Measurements from ENCODE around the gene ZNF263. TPM values are rescaled to one million over a fixed set of nuclear protein-coding genes. Genes with fewer than 3 reads are reported as not detected.

Gene ZNF263
- total and polyA plus RNA-seq, 2 experiments from 2014 or later, result 9.2 to 66.9 TPM

DNA sequence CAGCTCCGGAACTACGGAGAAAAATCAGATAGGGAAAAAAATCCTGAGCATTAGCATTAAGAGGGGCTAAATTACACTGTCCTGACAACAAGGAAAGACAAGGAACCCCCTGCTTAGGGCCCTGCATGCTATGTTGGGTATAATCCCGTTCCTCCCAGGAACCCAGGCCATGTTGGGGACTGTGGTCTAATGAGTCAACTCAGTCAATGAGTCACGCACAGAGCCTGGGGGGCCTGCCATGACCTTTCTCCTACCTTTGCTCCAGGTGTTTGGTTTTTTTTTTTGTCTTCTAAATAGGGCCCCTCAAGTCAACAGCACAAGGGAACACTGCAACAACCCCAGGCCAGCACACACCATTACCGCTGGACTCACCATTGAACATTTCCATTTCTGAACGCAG is 39.4 kb upstream of the ZNF263 start:
- Histone ChIP-seq H3K4me2 (no peak overlapping the region), H3K27me3 (ENCODE audit: insufficient read depth) (no peaks in the 10 kb centered on the region), H4K20me1 (replicated peaks; ENCODE audit: insufficient read depth) (no peaks in the 10 kb centered on the region), H3K4me3 (no peak overlapping the region), H2AFZ (no peak overlapping the region), H3K36me3 (ENCODE audit: insufficient read depth) (no peaks in the 10 kb centered on the region), H3K4me1 (ENCODE audit: insufficient read depth) (no peaks in the 10 kb centered on the region), H3K9me2 (ENCODE audit: insufficient read depth) (no peaks in the 10 kb centered on the region), H3K79me2 (replicated peaks; ENCODE audit: insufficient read depth) (no peaks in the 10 kb centered on the region), H3F3A (replicated peaks; ENCODE audit: low read depth) (no peaks in the 10 kb centered on the region), H3K27ac (ENCODE audit: low read depth) (no peak overlapping the region)
- DNase-seq (ENCODE audit: low spot score) (no peak), ATAC-seq (no peak)
- H3K27me3 Mint-ChIP-seq (ENCODE audit: insufficient read depth, low read depth, poor library complexity), result peaks cover 3% of the 10 kb centered on the region
- H3K9me3 Mint-ChIP-seq, result peaks cover 80% of the 10 kb centered on the region
- H3K4me3 Mint-ChIP-seq, result no peak overlapping the region
- H3K4me1 Mint-ChIP-seq, result no peaks in the 10 kb centered on the region
- TF ChIP-seq CREB1 (CRISPR knock-in tag; IDR thresholded peaks at IDR 0.05; ENCODE audit: low read depth), result no peak
- no peak for TF ChIP-seq ZNF331 (CRISPR knock-in tag; IDR thresholded peaks at IDR 0.05; ENCODE audit: low read depth)
- no peak for TF ChIP-seq ETS1 (IDR thresholded peaks at IDR 0.05)
- TF ChIP-seq NANOG (IDR thresholded peaks at IDR 0.05; ENCODE audit: borderline replicate concordance), result no peak
- TF ChIP-seq STAT1 (IDR thresholded peaks at IDR 0.05; ENCODE audit: unreplicated experiment), result no peak
- no peak for TF ChIP-seq JUNB (IDR thresholded peaks at IDR 0.05; ENCODE audit: unreplicated experiment)
- TF ChIP-seq POLR2AphosphoS5 (IDR thresholded peaks at IDR 0.05; ENCODE audit: low read depth), result no peak
- TF ChIP-seq, protein P1, sequence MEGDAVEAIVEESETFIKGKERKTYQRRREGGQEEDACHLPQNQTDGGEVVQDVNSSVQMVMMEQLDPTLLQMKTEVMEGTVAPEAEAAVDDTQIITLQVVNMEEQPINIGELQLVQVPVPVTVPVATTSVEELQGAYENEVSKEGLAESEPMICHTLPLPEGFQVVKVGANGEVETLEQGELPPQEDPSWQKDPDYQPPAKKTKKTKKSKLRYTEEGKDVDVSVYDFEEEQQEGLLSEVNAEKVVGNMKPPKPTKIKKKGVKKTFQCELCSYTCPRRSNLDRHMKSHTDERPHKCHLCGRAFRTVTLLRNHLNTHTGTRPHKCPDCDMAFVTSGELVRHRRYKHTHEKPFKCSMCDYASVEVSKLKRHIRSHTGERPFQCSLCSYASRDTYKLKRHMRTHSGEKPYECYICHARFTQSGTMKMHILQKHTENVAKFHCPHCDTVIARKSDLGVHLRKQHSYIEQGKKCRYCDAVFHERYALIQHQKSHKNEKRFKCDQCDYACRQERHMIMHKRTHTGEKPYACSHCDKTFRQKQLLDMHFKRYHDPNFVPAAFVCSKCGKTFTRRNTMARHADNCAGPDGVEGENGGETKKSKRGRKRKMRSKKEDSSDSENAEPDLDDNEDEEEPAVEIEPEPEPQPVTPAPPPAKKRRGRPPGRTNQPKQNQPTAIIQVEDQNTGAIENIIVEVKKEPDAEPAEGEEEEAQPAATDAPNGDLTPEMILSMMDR (conservative IDR thresholded peaks at IDR 0.05; ENCODE audit: low read depth in 2 of 2), result no peak
- no peak for TF ChIP-seq REST (IDR thresholded peaks at IDR 0.05; ENCODE audit: unreplicated experiment)
- TF ChIP-seq EZH2phosphoT487 (IDR thresholded peaks at IDR 0.05; ENCODE audit: unreplicated experiment), result no peak
- TF ChIP-seq, protein P2, sequence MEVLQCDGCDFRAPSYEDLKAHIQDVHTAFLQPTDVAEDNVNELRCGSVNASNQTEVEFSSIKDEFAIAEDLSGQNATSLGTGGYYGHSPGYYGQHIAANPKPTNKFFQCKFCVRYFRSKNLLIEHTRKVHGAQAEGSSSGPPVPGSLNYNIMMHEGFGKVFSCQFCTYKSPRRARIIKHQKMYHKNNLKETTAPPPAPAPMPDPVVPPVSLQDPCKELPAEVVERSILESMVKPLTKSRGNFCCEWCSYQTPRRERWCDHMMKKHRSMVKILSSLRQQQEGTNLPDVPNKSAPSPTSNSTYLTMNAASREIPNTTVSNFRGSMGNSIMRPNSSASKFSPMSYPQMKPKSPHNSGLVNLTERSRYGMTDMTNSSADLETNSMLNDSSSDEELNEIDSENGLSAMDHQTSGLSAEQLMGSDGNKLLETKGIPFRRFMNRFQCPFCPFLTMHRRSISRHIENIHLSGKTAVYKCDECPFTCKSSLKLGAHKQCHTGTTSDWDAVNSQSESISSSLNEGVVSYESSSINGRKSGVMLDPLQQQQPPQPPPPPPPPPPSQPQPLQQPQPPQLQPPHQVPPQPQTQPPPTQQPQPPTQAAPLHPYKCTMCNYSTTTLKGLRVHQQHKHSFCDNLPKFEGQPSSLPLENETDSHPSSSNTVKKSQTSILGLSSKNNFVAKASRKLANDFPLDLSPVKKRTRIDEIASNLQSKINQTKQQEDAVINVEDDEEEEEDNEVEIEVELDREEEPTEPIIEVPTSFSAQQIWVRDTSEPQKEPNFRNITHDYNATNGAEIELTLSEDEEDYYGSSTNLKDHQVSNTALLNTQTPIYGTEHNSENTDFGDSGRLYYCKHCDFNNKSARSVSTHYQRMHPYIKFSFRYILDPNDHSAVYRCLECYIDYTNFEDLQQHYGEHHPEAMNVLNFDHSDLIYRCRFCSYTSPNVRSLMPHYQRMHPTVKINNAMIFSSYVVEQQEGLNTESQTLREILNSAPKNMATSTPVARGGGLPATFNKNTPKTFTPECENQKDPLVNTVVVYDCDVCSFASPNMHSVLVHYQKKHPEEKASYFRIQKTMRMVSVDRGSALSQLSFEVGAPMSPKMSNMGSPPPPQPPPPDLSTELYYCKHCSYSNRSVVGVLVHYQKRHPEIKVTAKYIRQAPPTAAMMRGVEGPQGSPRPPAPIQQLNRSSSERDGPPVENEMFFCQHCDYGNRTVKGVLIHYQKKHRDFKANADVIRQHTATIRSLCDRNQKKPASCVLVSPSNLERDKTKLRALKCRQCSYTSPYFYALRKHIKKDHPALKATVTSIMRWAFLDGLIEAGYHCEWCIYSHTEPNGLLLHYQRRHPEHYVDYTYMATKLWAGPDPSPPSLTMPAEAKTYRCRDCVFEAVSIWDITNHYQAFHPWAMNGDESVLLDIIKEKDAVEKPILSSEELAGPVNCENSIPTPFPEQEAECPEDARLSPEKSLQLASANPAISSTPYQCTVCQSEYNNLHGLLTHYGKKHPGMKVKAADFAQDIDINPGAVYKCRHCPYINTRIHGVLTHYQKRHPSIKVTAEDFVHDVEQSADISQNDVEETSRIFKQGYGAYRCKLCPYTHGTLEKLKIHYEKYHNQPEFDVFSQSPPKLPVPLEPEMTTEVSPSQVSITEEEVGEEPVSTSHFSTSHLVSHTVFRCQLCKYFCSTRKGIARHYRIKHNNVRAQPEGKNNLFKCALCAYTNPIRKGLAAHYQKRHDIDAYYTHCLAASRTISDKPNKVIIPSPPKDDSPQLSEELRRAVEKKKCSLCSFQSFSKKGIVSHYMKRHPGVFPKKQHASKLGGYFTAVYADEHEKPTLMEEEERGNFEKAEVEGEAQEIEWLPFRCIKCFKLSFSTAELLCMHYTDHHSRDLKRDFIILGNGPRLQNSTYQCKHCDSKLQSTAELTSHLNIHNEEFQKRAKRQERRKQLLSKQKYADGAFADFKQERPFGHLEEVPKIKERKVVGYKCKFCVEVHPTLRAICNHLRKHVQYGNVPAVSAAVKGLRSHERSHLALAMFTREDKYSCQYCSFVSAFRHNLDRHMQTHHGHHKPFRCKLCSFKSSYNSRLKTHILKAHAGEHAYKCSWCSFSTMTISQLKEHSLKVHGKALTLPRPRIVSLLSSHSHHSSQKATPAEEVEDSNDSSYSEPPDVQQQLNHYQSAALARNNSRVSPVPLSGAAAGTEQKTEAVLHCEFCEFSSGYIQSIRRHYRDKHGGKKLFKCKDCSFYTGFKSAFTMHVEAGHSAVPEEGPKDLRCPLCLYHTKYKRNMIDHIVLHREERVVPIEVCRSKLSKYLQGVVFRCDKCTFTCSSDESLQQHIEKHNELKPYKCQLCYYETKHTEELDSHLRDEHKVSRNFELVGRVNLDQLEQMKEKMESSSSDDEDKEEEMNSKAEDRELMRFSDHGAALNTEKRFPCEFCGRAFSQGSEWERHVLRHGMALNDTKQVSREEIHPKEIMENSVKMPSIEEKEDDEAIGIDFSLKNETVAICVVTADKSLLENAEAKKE (CRISPR knock-in tag; IDR thresholded peaks at IDR 0.05), result no peak
- no peak for TF ChIP-seq ZNF114 (CRISPR knock-in tag; IDR thresholded peaks at IDR 0.05)
- no peak overlapping the region for H3K27ac Mint-ChIP-seq
- peaks cover 7% of the 10 kb centered on the region; the same call in 1 of the 3 replicates for H3K36me3 Mint-ChIP-seq (ENCODE audit: low read depth)
